NCI-H2196 treated with DMSO at 0.1 percent for 48 hours (cell line): Measurements from ENCODE around the gene NRDE2.

Source experiments
- DNase-seq: peaks from one replicate; lab custom pipeline; 2025; ENCODE audit not compliant: unreplicated experiment; lab: John Stamatoyannopoulos, UW

Gene NRDE2

GRCh38 chr14:90297876-90298629, 33.7 kb downstream of the NRDE2 start:
- DNase-seq = no peak

- DNase-seq = no peak
These were observed 35.1 kb downstream of the NRDE2 start for GRCh38 chr14:90296641-90297040.

- DNase-seq = no peak
These were observed 35.7 kb downstream of the NRDE2 start for GRCh38 chr14:90295870-90296516.

- no peak for DNase-seq
These were observed 36.9 kb downstream of the NRDE2 start for GRCh38 chr14:90294872-90295271.

- DNase-seq = no peak
These were observed 37.7 kb downstream of the NRDE2 start for GRCh38 chr14:90293766-90294730.

- DNase-seq = no peak
These were observed 40.0 kb downstream of the NRDE2 start for GRCh38 chr14:90291699-90292098.

- DNase-seq = no peak
These were observed 41.3 kb downstream of the NRDE2 start for GRCh38 chr14:90290337-90291011.

- no peak for DNase-seq
These were observed 42.9 kb downstream of the NRDE2 start for GRCh38 chr14:90288651-90289355.

- no peak for DNase-seq
These were observed 44.0 kb downstream of the NRDE2 start for GRCh38 chr14:90287791-90288190.

- no peak for DNase-seq
These were observed 50.0 kb downstream of the NRDE2 start for GRCh38 chr14:90281756-90282155.

GRCh38 chr14:90281261-90281660, 50.5 kb downstream of the NRDE2 start:
- DNase-seq = no peak

- no peak for DNase-seq
These were observed 51.6 kb downstream of the NRDE2 start for GRCh38 chr14:90280096-90280495.

GRCh38 chr14:90278199-90279175, 53.3 kb downstream of the NRDE2 start:
- no peak for DNase-seq

- no peak for DNase-seq
These were observed 54.1 kb downstream of the NRDE2 start for GRCh38 chr14:90277581-90278198.

GRCh38 chr14:90276646-90277367, 54.9 kb downstream of the NRDE2 start:
- no peak for DNase-seq

- no peak for DNase-seq
These were observed 55.9 kb downstream of the NRDE2 start for GRCh38 chr14:90275820-90276219.

GRCh38 chr14:90275458-90275814, 56.3 kb downstream of the NRDE2 start:
- no peak for DNase-seq

- no peak for DNase-seq
These were observed 56.8 kb downstream of the NRDE2 start for GRCh38 chr14:90274808-90275457.
